ENCODE data around the gene ATPAF1.
"Not testable (repeated sequence)": the region's sequence is repeated elsewhere in the genome, so short reads cannot be mapped to it uniquely, and the experiment has no call there.

The ATPAF1 gene

GRCh38 chr1:46657775-46658174 is 10.4 kb downstream of the ATPAF1 start:
- H2BK5ac ChIP-seq (ENCODE audit: low read length): no peak overlapping the region
- H3K23ac ChIP-seq (ENCODE audit: low read depth, low read length, poor library complexity): no peak overlapping the region
- no peaks in the 10 kb centered on the region for H3K9me3 ChIP-seq (replicated peaks in 1 of 2; ENCODE audit: control insufficient read depth in 2 of 2, insufficient read depth in 1 of 2, low read depth in 1 of 2, low read length in 2 of 2)
- no peak overlapping the region for H2AK5ac ChIP-seq (ENCODE audit: low read depth, low read length)
- no peak overlapping the region for H3K4ac ChIP-seq (ENCODE audit: low read length)
- no peaks in the 10 kb centered on the region for H3K4me1 ChIP-seq (ENCODE audit: control insufficient read depth in 2 of 2, insufficient read depth in 1 of 2, low read depth in 1 of 2, low read length in 2 of 2)
- H3K9ac ChIP-seq (ENCODE audit: low read depth, low read length, poor library complexity): no peak overlapping the region
- no peaks in the 10 kb centered on the region for H3K79me1 ChIP-seq (ENCODE audit: low read depth, low read length)
- H3K18ac ChIP-seq (ENCODE audit: low read length): no peak overlapping the region
- H4K91ac ChIP-seq (ENCODE audit: low read depth, low read length, poor library complexity): no peak overlapping the region
- no peak overlapping the region for H3K14ac ChIP-seq (ENCODE audit: low read length)
- H3K27me3 ChIP-seq (ENCODE audit: control insufficient read depth in 3 of 3, insufficient read depth in 3 of 3, low read depth in 1 of 3, low read length in 3 of 3): no peaks in the 10 kb centered on the region
- DNase-seq (ENCODE audit: low spot score): no peak
- no peak overlapping the region for H3K27ac ChIP-seq (replicated peaks; ENCODE audit: low read length)
- no peak overlapping the region for H4K8ac ChIP-seq (ENCODE audit: low read depth, low read length)
- no CpG with 5 or more reads among the region's 1 CpG for WGBS, 2 donors (ENCODE audit: extremely low coverage in 2 of 2, insufficient read length in 2 of 2, insufficient replicate concordance in 1 of 2)
- no peak overlapping the region for H2BK120ac ChIP-seq (ENCODE audit: low read depth, low read length)
- no peak overlapping the region for H2BK12ac ChIP-seq (ENCODE audit: low read length)
- H2BK15ac ChIP-seq (ENCODE audit: low read length): no peak overlapping the region
- no peak overlapping the region for H2AFZ ChIP-seq (ENCODE audit: low read length)
- no peak overlapping the region for H3K4me2 ChIP-seq (ENCODE audit: insufficient read depth, low read length, poor library complexity, severe bottlenecking)
- peaks cover 8 to 71% of the 10 kb centered on the region in 2 donors for H3K36me3 ChIP-seq (replicated peaks in 1 of 2; ENCODE audit: control insufficient read depth in 2 of 2, insufficient read depth in 2 of 2, low read length in 2 of 2)
- no peak overlapping the region for H3K4me3 ChIP-seq (ENCODE audit: low read length in 2 of 2)

GRCh38 chr1:46656643-46657042 is 11.5 kb downstream of the ATPAF1 start:
- Histone ChIP-seq H3K23ac (ENCODE audit: low read depth, low read length, poor library complexity) (no peak overlapping the region), H4K8ac (ENCODE audit: low read depth, low read length) (no peak overlapping the region), H3K79me1 (ENCODE audit: low read depth, low read length) (no peaks in the 10 kb centered on the region), H2BK5ac (ENCODE audit: low read length) (no peak overlapping the region), H3K4me3 (ENCODE audit: low read length in 2 of 2) (no peak overlapping the region), H2AFZ (ENCODE audit: low read length) (no peak overlapping the region), H3K9ac (ENCODE audit: low read depth, low read length, poor library complexity) (no peak overlapping the region), H3K9me3 (replicated peaks in 1 of 2; ENCODE audit: control insufficient read depth in 2 of 2, insufficient read depth in 1 of 2, low read depth in 1 of 2, low read length in 2 of 2) (no peaks in the 10 kb centered on the region), H2AK5ac (ENCODE audit: low read depth, low read length) (no peak overlapping the region), H3K14ac (ENCODE audit: low read length) (no peak overlapping the region), H2BK12ac (ENCODE audit: low read length) (no peak overlapping the region), H3K4ac (ENCODE audit: low read length) (no peak overlapping the region), H3K27me3 (ENCODE audit: control insufficient read depth in 3 of 3, insufficient read depth in 3 of 3, low read depth in 1 of 3, low read length in 3 of 3) (no peaks in the 10 kb centered on the region), H3K18ac (ENCODE audit: low read length) (no peak overlapping the region), H2BK120ac (ENCODE audit: low read depth, low read length) (no peak overlapping the region), H2BK15ac (ENCODE audit: low read length) (no peak overlapping the region), H3K27ac (replicated peaks; ENCODE audit: low read length) (no peak overlapping the region), H4K91ac (ENCODE audit: low read depth, low read length, poor library complexity) (no peak overlapping the region), H3K36me3 (replicated peaks in 1 of 2; ENCODE audit: control insufficient read depth in 2 of 2, insufficient read depth in 2 of 2, low read length in 2 of 2) (peaks cover 11 to 81% of the 10 kb centered on the region in 2 donors), H3K4me2 (ENCODE audit: insufficient read depth, low read length, poor library complexity, severe bottlenecking) (no peak overlapping the region), H3K4me1 (ENCODE audit: control insufficient read depth in 2 of 2, insufficient read depth in 1 of 2, low read depth in 1 of 2, low read length in 2 of 2) (no peaks in the 10 kb centered on the region)
- WGBS, 2 donors (ENCODE audit: extremely low coverage in 2 of 2, insufficient read length in 2 of 2, insufficient replicate concordance in 1 of 2): no CpG with 5 or more reads among the region's 2 CpGs
- DNase-seq (ENCODE audit: low spot score): no peak

- no peak overlapping the region for H2BK12ac ChIP-seq (ENCODE audit: low read length)
These were observed 12.3 kb downstream of the ATPAF1 start for GRCh38 chr1:46655848-46656247.

GRCh38 chr1:46654698-46655097 is 13.5 kb downstream of the ATPAF1 start:
- H2BK15ac ChIP-seq (ENCODE audit: low read length); H2BK5ac ChIP-seq (ENCODE audit: low read length); H2BK120ac ChIP-seq (ENCODE audit: low read depth, low read length); H3K14ac ChIP-seq (ENCODE audit: low read length); DNase-seq (ENCODE audit: low spot score); H3K23ac ChIP-seq (ENCODE audit: low read depth, low read length, poor library complexity); H3K79me1 ChIP-seq (ENCODE audit: low read depth, low read length); H3K4me1 ChIP-seq (ENCODE audit: control insufficient read depth in 2 of 2, insufficient read depth in 1 of 2, low read depth in 1 of 2, low read length in 2 of 2); H4K8ac ChIP-seq (ENCODE audit: low read depth, low read length); H3K9ac ChIP-seq (ENCODE audit: low read depth, low read length, poor library complexity); H3K27me3 ChIP-seq (ENCODE audit: control insufficient read depth in 3 of 3, insufficient read depth in 3 of 3, low read depth in 1 of 3, low read length in 3 of 3); H3K18ac ChIP-seq (ENCODE audit: low read length); H2AFZ ChIP-seq (ENCODE audit: low read length); H3K4ac ChIP-seq (ENCODE audit: low read length); H3K27ac ChIP-seq (replicated peaks; ENCODE audit: low read length); H2BK12ac ChIP-seq (ENCODE audit: low read length); H2AK5ac ChIP-seq (ENCODE audit: low read depth, low read length); H3K9me3 ChIP-seq (replicated peaks in 1 of 2; ENCODE audit: control insufficient read depth in 2 of 2, insufficient read depth in 1 of 2, low read depth in 1 of 2, low read length in 2 of 2); H3K4me3 ChIP-seq (ENCODE audit: low read length in 2 of 2); H3K4me2 ChIP-seq (ENCODE audit: insufficient read depth, low read length, poor library complexity, severe bottlenecking); H4K91ac ChIP-seq (ENCODE audit: low read depth, low read length, poor library complexity): not testable (repeated sequence)
- H3K36me3 ChIP-seq (replicated peaks in 1 of 2; ENCODE audit: control insufficient read depth in 2 of 2, insufficient read depth in 2 of 2, low read length in 2 of 2): peaks cover 15 to 80% of the 10 kb centered on the region in 2 donors
- no CpG with 5 or more reads among the region's 2 CpGs for WGBS, 2 donors (ENCODE audit: extremely low coverage in 2 of 2, insufficient read length in 2 of 2, insufficient replicate concordance in 1 of 2)

More at GRCh38 chr1:46655848-46656247, 12.3 kb downstream of the ATPAF1 start:
- H3K4ac ChIP-seq (ENCODE audit: low read length): no peak overlapping the region
- H2BK15ac ChIP-seq (ENCODE audit: low read length): no peak overlapping the region
- H3K27ac ChIP-seq (replicated peaks; ENCODE audit: low read length): no peak overlapping the region
- no peak for DNase-seq (ENCODE audit: low spot score)
- H2BK120ac ChIP-seq (ENCODE audit: low read depth, low read length): no peak overlapping the region
- H3K4me1 ChIP-seq (ENCODE audit: control insufficient read depth in 2 of 2, insufficient read depth in 1 of 2, low read depth in 1 of 2, low read length in 2 of 2): no peaks in the 10 kb centered on the region
- no peak overlapping the region for H3K14ac ChIP-seq (ENCODE audit: low read length)
- peaks cover 11 to 76% of the 10 kb centered on the region in 2 donors for H3K36me3 ChIP-seq (replicated peaks in 1 of 2; ENCODE audit: control insufficient read depth in 2 of 2, insufficient read depth in 2 of 2, low read length in 2 of 2)
- H3K4me3 ChIP-seq (ENCODE audit: low read length in 2 of 2): no peak overlapping the region
- no peak overlapping the region for H2AFZ ChIP-seq (ENCODE audit: low read length)
- no peaks in the 10 kb centered on the region for H3K27me3 ChIP-seq (ENCODE audit: control insufficient read depth in 3 of 3, insufficient read depth in 3 of 3, low read depth in 1 of 3, low read length in 3 of 3)
- H2BK5ac ChIP-seq (ENCODE audit: low read length): no peak overlapping the region
- no peaks in the 10 kb centered on the region for H3K9me3 ChIP-seq (replicated peaks in 1 of 2; ENCODE audit: control insufficient read depth in 2 of 2, insufficient read depth in 1 of 2, low read depth in 1 of 2, low read length in 2 of 2)
- no peaks in the 10 kb centered on the region for H3K79me1 ChIP-seq (ENCODE audit: low read depth, low read length)
- no peak overlapping the region for H3K23ac ChIP-seq (ENCODE audit: low read depth, low read length, poor library complexity)
- no peak overlapping the region for H3K4me2 ChIP-seq (ENCODE audit: insufficient read depth, low read length, poor library complexity, severe bottlenecking)
- no peak overlapping the region for H2AK5ac ChIP-seq (ENCODE audit: low read depth, low read length)
- H3K18ac ChIP-seq (ENCODE audit: low read length): no peak overlapping the region
- H3K9ac ChIP-seq (ENCODE audit: low read depth, low read length, poor library complexity): no peak overlapping the region
- no peak overlapping the region for H4K91ac ChIP-seq (ENCODE audit: low read depth, low read length, poor library complexity)
- H4K8ac ChIP-seq (ENCODE audit: low read depth, low read length): no peak overlapping the region

Measured in neuronal stem cell (in vitro differentiated cells).